Keratinocyte (primary cell): ENCODE data around the gene MAP2K5.

Experiments used
- EZH2 ChIP-seq: IDR thresholded peaks from one replicate; pipeline ENCODE4 v1.6.1; 2012; ENCODE audit warnings: inconsistent platforms, mild to moderate bottlenecking, low read length, moderate library complexity
- TF ChIP-seq, protein P1 (sequence below), 3 experiments: IDR thresholded peaks in 1 of 3; conservative IDR thresholded peaks in 1 of 3; optimal IDR thresholded peaks in 1 of 3; 2 replicates in 2 of 3; 3 replicates in 1 of 3; pipeline versions ENCODE3 to v1.5.1; 2011; ENCODE audit warnings: low read length in 3 of 3, mild to moderate bottlenecking in 3 of 3, moderate library complexity in 2 of 3, control low read depth in 1 of 3, inconsistent platforms in 1 of 3; ENCODE audit not compliant: insufficient read depth in 2 of 3; ENCODE audit errors: extremely low read depth in 1 of 3

DNA sequence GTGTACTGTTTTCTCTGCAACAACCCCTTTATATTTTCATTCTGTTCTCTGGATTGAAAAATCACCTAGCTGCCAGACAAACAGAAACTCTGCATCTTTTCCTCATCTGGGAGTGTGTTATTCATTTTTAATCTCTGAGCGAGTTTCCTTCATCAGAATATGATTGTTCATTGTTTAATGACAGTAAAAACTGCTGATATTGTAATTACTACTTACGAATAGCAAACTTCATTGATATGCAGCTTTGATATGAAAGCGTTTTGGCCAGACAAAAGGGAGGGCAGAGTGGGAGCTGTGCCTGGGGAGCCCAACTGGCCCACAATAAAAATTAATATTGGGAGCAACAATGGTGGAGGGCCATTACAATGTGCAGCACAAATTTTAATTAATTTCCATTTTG is 150.1 kb downstream of the MAP2K5 start:
- TF ChIP-seq, protein P1, sequence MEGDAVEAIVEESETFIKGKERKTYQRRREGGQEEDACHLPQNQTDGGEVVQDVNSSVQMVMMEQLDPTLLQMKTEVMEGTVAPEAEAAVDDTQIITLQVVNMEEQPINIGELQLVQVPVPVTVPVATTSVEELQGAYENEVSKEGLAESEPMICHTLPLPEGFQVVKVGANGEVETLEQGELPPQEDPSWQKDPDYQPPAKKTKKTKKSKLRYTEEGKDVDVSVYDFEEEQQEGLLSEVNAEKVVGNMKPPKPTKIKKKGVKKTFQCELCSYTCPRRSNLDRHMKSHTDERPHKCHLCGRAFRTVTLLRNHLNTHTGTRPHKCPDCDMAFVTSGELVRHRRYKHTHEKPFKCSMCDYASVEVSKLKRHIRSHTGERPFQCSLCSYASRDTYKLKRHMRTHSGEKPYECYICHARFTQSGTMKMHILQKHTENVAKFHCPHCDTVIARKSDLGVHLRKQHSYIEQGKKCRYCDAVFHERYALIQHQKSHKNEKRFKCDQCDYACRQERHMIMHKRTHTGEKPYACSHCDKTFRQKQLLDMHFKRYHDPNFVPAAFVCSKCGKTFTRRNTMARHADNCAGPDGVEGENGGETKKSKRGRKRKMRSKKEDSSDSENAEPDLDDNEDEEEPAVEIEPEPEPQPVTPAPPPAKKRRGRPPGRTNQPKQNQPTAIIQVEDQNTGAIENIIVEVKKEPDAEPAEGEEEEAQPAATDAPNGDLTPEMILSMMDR (optimal IDR thresholded peaks at IDR 0.05 in 1 of 3, IDR thresholded peaks at IDR 0.05 in 1 of 3, conservative IDR thresholded peaks at IDR 0.05 in 1 of 3; ENCODE audit: extremely low read depth in 1 of 3, insufficient read depth in 2 of 3, low read length in 3 of 3) = no peak
- TF ChIP-seq EZH2 = no peak
